Amygdala (tissue), 56 donors: ENCODE data around the gene CDKN2B.
A peak's percentile ranks its signal among the peaks of the same experiment; 100 is the strongest.

Experiments
- DNase-seq, 56 donors: peaks; one replicate each; lab custom pipeline; 2025; lab: John Stamatoyannopoulos, UW

CDKN2B gene

DNA sequence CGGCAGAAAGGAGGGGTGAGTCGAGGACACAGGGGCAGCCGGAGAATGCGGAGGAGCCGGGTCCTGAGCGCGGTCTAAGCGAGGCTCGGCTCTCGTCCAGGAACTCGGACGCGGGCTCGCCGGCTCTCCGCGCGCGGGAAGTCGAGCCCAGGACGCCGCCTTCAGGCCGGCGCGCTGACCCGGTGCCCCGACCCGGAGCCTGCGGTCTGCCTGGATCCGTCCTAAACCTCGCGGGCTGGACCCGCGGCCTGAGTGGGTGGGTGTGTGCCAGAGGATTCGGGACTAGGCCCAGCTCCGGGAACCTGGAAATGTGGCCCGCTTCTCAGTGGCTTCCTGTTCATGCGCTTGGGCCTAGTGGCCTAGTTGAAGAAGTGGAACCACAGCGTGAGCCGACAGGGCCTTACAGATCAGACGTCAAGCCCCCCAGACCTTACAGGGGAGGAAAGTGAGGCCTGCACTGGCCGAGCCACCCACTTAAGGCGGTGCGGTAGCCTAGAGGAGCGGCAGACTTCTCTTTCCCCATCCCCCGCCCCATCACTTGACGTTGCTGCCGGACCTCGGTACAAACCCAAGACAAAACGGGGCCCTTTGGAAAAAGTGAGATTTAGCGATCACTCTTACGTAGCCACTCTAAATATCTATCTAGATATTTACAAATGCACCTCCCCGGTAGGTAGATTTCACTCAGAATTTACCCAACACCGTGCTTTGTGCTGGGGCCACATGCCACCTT lies 13.3 kb downstream of the CDKN2B start:
- DNase-seq = peak in 12 of 56 donors; percentile 7 to 56 (median 34)

DNA sequence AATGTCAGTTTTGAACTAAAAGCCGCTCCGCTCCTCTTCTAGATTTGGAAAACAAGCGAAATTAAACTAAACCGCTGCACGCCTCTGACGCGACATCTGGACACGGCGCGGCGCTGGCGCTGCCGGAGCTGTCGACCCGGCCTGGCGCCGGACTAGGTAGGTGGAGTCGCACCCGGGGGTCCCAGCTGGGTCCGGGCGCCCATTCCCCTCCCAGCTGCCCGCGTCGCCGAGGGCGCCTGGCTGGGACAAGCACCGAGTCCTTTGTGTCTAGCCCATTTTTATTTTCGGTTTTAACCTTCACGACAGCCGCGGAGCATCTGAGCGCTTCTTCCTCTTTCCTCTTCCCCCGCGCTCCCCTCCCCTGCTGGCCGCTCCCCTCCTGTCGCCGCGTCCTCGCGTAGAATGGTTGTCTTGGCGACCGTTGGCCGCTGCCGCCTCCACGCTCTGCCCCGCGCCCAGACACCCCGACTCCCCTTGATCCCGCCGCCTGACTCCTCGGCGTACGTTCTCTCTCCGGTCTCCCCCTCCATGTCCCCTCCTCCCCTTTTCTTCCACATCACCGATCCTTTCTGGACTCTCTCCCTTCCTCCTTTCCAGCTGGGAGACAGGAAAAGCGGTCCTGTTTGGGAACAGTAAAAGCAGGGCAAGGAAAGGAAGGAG lies 14.0 kb downstream of the CDKN2B start:
- DNase-seq = peak in 28 of 56 donors; percentile 16 to 68 (median 42)

DNA sequence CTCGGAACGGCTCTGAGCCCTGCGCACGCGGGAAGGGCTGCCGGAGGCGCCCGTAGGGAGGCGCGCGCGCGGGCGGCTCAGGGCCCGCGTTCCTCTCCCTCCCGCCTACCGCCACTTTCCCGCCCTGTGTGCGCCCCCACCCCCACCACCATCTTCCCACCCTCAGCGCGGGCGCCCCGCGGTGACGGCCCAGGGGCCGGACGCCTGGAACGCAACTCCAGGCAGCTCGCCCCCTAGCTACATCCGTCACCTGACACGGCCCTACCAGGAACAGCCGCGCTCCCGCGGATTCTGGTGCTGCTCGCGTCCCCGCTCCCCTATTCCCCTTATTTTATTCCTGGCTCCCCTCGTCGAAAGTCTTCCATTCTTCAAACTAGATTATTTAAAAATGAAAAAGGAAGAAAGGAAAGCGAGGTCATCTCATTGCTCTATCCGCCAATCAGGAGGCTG lies 14.5 kb downstream of the CDKN2B start, which contains the start of gene CDKN2B-AS1:
Gene CDKN2B-AS1 (plus strand): TSS at position 236 of the 450 bp plus-strand sequence.
- DNase-seq = peak in 26 of 56 donors; percentile 12 to 65 (median 38)

DNA sequence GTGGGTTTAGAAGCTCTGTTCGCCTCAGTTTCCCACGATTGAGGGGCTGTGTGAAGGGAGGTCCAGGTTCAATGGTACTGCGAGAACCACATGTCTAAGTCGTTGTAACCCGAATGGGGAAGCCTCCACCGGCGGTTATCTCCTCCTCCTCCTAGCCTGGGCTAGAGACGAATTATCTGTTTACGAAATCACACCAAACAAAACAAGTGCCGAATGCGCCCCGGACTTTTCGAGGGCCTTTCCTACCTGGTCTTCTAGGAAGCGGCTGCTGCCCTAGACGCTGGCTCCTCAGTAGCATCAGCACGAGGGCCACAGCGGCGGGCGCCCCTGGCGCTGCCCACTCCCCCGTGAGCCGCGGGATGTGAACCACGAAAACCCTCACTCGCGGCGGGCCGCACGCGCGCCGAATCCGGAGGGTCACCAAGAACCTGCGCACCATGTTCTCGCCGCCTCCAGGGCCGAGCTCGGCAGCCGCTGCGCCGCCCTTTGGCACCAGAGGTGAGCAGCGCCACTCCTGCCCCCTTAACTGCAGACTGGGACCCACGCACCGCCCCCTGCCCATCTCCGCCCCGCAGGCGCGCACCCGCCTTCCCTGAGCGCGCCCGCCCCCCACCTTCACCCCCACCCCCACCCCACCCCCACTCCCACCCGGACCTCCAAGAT lies 15.1 kb downstream of the CDKN2B start, which contains the start of gene CDKN2A:
Gene CDKN2A (minus strand): TSS at position 500 of the 663 bp plus-strand sequence.
- peak in 10 of 56 donors; percentile 5 to 55 (median 44) for DNase-seq

DNA sequence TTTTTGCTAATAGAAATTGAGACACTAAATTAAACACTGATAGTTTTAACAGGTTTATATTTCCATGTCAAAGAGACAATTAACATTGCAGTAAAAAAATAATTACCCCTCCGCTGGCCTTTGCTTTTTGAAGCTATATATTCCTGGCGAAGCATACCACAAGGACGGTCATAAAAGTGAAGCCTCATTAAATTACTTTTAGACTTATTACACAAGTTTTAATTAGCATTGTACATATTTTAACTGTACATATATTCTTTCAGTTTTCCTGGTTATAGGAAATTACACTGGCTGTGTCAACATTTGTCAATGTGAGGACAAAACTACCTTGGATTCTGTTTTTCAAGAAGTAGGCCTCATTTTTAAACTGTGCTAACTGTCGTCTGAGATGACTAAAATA lies 16.1 kb downstream of the CDKN2B start:
- DNase-seq = no peak

DNA sequence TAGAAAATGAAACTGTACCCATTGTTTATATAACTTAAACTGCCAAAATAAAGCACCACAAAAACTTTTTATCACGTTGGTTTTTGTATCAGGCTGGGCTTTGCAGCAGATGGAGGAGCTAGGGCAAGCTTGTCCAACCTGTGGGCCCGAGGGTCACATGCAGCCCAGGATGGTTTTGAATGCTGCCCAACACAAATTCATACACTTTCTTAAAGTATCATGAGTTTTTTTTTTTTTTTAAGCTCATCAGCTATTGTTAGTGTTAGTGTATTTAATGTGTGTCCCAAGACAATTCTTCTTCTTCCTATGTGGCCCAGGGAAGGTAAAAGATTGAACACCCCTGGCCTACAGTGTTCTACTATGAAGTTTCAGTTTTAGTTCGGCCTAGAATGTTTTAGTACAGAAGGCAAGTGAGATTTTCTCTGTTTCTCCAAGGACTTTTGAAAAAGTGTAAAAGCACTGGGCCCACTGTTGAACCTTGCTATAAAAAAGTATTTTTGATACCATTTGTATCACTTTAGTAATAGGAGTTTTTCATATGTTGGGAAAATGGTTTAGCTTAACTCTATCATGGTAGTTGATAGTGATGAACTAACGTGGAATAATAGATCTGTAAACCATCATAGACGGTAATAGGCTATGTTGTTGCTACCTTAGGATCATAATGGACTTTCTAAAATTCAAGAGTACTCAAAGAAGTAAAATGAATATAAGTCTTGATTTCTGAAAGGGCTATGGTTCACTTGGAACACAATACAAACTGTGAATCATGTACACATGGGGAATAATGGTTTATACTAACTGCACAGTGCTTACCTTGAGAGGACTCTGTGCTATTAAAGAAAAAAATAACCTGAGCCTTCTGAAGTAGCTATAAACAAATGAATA lies 17.8 kb downstream of the CDKN2B start:
- no peak for DNase-seq

DNA sequence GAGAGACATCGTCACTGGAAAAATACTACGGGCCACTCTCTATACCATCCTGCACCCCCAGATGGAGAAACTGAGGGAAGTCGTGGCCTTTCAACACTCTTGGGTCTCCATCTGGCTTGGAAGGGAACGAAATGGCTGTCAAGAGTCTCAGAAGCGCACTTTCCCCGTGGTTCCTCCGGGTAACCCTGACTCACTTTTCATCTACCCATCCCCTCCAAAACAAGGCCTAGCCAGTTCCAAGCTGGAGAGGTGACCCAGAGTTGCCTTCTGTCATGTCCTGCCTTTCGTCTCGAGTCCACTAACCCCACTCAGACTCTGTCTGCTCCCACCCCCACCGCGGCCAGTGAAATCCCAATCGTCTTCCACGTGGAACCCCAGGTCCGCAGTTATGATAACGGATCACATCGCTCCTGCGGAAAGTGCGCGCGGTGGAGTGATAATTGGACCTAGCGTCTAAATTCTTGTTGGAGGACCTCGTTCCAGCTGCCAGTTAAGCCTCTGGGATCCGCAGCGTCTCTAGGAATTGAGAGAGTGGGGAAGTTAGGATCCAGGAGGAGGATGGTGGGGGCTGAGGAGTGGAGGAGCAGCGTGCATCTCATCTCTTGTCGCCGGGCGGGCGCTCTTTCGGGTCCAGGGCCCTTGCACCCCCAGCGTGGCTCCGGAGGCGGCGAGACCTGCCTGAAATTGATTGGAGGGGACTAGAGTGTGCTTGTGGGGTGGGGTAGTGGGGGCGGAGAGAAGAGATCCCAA lies 19.5 kb downstream of the CDKN2B start:
- DNase-seq = no peak

DNA sequence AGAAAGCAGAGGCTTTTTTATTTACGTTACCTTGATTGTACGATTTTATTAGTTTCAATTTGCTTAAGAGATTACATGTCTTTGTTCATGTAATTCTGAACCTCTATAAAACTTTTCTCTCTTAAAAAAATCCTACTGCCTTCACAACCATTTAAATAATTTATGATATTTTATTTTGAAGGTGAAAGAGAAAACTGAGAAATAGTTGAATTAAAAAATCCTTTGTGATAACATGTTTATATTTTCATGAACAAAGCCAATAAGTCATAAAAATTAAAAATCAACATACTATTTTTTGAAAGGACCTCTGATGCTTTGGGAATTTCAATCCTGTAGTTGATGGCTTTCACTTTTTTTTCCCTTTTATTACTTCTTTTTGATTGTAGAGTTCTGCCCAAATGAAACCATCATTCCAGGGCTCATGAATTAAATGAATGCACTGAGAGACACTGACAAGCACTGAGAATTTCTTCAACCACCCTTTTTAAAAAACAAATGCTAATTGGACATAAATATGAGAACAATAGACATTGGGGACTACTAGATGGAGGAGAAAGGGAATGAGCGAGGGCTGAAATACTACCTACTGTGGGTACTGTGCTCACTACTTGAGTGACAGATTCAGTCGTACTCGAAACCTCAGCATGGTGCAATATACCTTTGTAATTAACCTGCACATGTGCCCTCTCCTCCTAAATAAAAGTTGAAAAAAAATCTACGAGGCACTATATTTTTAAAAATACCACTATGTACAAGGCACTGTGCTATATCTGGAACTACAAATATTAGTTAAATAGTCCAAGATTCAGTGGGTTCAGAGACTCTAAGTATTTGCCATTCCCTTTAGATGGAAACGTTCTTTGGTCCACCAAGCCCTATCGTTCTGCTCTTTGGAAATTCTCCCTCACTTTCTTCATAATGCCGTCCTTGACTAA lies 20.8 kb downstream of the CDKN2B start:
- no peak for DNase-seq

DNA sequence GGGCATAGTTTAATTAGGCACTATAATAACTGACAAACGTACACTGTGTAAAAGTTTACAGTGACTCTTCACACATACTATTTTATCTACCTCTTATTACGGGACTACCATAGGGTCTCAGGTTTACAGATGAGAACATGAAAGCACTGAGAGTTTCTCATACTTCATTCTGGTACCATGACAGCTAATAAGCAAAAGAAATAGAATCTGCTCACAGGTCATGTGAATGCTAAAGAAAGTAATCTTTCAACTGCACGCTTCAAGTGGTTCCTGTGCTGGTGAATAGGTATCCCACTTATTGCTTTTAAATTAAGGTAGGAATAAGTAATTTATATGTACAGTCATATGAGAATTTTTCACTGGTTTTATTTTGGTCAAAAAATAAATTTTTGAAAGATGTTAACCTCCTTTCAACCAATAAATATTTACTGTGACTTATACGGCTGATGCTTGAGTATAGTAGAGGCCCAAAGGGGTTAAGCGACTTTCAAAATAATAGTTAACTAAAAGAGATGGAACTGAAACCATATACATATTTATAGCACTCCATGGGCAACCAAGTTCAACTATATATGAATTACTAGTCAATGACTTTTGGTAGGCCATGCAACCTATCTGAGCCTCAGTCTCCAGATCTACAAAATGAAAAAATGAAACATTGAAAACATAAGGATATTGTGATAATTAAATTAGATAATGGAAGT lies 23.0 kb downstream of the CDKN2B start:
- no peak for DNase-seq

DNA sequence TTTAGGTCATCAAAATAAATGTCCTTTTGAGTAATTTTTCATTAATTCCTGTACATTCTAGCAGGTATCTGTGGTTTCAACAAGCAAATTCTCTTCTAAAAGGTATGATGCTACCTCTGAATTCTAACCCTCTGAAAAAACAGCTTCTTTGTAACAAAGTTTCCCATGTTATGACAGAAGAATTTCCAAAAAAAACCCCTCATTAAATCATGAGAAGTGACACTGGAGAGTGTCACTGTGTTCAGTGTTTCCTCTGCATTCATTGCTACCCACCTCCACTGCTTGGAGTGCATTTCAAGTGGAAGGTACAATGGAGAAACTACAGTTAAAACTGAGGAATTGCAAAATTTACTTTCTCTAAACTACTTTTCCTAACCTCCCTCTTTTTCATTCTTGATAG lies 25.0 kb downstream of the CDKN2B start:
- DNase-seq = no peak

DNA sequence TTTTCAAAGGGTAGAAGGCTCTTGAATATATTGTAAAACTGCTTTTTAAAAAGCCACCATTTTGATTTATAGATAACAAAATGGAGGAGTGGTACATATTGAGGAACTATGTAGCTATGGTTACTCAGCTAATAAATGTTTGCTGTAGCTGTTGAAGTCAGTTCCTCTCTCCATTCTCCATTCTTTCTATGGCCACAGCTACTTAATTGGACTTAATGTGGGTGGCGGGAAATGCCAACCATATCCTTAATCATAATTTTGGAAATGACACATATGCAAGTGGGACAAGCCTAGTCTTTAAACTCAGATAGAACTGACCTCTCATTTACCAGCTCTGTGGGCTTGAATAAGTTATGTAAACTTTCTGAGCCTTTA lies 25.6 kb downstream of the CDKN2B start:
- no peak for DNase-seq

DNA sequence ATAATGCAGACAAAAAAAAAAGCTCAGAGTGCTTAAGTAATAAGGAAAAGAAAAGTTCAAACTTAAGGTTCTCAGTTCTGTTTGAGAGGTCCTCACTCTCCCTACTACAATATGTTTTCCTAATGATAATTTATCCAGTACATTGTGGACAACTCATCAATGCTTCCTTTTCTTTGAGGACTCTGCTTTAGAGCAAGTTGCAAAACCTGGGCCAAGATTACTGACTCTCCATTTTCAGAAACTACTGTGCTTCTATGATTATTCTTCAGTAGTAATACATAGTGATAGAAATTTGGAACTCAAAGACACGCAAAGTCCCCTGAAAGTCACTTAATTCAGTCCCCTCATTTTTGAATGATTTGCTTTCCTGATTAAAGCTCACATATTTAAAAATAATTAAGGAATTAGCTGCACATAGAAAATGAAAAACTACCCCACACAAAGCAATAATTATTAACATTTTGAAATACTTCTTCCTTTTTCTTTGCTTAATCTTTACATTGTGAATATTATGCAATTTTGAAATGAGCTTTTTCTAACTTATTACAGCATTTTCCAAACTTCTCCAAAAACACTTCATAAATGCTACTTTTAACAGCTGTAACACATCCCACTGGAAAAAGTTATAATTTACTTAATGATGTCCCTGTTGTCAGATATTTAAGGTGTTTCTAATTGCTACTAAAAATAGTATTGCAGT lies 26.1 kb downstream of the CDKN2B start:
- DNase-seq = no peak

DNA sequence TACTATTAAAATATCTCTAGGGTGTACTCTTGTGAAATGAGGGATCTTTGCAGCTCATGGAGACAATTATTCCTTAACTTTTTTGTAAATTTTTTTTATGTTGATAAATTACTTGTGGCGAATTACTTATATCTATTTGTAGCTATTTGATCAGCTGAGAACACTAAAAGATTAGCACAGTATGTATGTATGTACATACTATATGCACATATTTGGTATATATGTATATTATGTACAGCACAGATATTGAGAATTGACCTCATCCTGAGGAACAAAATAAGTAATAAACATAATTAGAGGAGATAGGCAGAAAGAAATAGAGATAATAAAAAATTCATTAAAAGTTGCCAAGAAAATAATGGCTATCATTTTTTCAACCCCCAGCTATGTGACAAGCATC lies 26.7 kb downstream of the CDKN2B start:
- DNase-seq = no peak

DNA sequence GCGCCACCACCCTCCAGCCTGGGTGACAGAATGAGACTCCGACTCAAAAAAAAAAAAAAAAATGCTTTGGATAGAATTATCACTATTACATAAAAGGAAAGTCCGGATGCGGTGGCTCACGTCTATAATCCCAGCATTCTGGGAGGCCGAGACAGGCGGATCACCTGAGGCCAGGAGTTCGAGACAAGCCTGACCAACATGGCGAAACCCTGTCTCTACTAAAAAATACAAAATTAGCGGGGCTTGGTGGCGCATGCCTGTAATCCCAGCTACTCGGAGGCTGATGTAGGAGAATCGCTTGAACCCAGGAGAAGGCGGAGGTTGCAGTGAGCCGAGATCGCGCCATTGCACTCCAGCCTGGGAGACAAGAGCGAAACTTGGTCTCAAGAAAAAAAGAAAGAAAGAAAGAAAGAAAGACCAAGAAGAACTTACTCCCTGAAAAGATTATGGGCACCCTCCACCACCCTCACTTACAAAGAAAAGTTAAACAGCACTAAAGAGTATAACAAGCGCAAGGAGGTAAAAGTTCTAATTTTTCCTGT lies 32.7 kb downstream of the CDKN2B start:
- no peak for DNase-seq

DNA sequence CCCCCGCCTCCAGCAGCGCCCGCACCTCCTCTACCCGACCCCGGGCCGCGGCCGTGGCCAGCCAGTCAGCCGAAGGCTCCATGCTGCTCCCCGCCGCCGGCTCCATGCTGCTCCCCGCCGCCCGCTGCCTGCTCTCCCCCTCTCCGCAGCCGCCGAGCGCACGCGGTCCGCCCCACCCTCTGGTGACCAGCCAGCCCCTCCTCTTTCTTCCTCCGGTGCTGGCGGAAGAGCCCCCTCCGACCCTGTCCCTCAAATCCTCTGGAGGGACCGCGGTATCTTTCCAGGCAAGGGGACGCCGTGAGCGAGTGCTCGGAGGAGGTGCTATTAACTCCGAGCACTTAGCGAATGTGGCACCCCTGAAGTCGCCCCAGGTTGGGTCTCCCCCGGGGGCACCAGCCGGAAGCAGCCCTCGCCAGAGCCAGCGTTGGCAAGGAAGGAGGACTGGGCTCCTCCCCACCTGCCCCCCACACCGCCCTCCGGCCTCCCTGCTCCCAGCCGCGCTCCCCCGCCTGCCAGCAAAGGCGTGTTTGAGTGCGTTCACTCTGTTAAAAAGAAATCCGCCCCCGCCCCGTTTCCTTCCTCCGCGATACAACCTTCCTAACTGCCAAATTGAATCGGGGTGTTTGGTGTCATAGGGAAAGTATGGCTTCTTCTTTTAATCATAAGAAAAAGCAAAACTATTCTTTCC lies 34.2 kb downstream of the CDKN2B start:
- DNase-seq = peak in 3 of 56 donors; percentile 13 to 51 (median 28)

DNA sequence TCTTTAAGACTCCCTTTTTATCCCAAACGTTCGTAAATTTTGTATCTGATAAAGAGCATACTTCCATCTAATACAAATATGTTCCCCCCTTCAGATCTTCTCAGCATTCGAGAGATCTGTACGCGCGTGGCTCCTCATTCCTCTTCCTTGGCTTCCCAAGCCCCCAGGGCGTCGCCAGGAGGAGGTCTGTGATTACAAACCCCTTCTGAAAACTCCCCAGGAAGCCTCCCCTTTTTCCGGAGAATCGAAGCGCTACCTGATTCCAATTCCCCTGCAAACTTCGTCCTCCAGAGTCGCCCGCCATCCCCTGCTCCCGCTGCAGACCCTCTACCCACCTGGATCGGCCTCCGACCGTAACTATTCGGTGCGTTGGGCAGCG lies 34.8 kb downstream of the CDKN2B start:
- no peak for DNase-seq
